Stomach (tissue), 4 donors: ENCODE measurements around the gene NKAIN4.

Experiments used
- EP300 ChIP-seq: sonication (generic); formaldehyde crosslinking; IDR thresholded peaks from one replicate; pipeline ENCODE4 v1.6.1; 2017; ENCODE audit warnings: antibody characterized with exemption
- POLR2A ChIP-seq, 4 donors: fragments of 450-650 bp; IDR thresholded peaks; one replicate each; pipeline ENCODE4 v1.6.1; 2016; ENCODE audit warnings: antibody characterized with exemption in 4 of 4, control low read depth in 2 of 4, mild to moderate bottlenecking in 1 of 4, moderate library complexity in 1 of 4
- TF ChIP-seq, protein P1 (sequence below), 7 experiments: fragments of 450-650 bp in 4 of 7; fragments of 200-600 bp in 3 of 7; sonication (generic) in 3 of 7; IDR thresholded peaks; one replicate each; pipeline ENCODE4 v1.5.1; 2016 to 2019; ENCODE audit warnings: antibody characterized with exemption in 7 of 7, control low read depth in 2 of 7, mild to moderate bottlenecking in 1 of 7

DNA sequence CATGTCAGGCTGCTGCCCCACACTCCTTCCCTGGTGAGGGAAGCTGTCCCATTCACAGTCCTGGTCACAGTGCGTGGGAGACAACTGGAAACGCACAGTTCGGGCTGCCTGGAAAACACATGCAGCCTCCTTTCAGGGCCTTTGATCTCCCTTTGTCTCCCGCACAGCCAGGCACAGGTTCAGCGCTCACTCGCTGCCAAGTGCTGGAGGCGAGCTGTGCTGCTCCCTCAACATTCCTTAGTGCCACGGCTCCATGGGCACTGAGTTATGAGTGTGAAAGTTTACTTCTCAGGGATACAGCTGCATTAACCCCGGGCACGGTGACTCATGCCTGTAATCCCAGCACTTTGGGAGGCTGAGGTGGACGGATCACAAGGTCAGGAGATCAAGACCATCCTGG, 47.4 kb downstream of the NKAIN4 start:
- TF ChIP-seq, protein P1, sequence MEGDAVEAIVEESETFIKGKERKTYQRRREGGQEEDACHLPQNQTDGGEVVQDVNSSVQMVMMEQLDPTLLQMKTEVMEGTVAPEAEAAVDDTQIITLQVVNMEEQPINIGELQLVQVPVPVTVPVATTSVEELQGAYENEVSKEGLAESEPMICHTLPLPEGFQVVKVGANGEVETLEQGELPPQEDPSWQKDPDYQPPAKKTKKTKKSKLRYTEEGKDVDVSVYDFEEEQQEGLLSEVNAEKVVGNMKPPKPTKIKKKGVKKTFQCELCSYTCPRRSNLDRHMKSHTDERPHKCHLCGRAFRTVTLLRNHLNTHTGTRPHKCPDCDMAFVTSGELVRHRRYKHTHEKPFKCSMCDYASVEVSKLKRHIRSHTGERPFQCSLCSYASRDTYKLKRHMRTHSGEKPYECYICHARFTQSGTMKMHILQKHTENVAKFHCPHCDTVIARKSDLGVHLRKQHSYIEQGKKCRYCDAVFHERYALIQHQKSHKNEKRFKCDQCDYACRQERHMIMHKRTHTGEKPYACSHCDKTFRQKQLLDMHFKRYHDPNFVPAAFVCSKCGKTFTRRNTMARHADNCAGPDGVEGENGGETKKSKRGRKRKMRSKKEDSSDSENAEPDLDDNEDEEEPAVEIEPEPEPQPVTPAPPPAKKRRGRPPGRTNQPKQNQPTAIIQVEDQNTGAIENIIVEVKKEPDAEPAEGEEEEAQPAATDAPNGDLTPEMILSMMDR (IDR thresholded peaks at IDR 0.05), result no peak
- no peak for TF ChIP-seq POLR2A (IDR thresholded peaks at IDR 0.05)
- no peak for TF ChIP-seq EP300
